ENCODE data around the gene ITGB7. TPM values are rescaled to one million over a fixed set of nuclear protein-coding genes. Genes with fewer than 3 reads are reported as not detected.

ITGB7 gene
- total and polyA plus RNA-seq, 2 of the 4 experiments (the other 2 are of a cell fraction) = 0.18 to 0.44 TPM

DNA sequence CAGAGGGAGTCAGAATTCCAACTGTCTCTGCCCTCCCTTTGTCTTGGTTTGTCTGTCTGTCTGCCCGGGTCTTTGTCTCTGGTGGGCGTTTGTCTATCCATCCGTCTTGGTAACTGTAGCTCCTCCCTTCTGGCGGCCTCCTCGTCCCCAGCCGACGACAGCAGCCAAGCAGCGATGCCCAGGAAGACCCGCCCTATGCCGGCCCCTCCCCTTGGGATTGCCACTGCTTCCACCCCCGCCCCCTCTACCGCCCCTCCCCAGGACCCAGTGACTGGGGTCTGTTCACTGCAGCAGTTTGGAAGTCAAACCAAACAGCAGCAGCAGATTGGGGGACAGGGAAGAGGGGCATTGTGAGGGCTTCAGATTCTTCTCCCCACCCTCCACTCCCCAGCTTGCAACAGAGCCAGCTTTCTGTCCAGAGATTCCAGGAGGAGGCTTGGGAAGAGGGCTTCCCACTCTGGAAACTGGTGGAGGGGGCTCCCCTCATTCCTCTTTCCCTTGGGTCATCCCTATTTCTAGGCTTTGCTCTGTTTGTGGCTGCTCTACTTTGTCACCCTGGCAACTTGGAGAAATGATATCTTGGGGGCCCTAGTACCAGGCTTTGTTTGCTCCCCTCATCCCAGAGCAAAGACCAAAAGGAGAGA, 27.3 kb upstream of the ITGB7 start:
- ChIA-PET CTCF (no interaction called here), POLR2A (ENCODE audit: unreplicated experiment) (no interaction called here)
- peak overlapping the region; percentile 20; the same call in 1 of the 2 replicates for H3K18ac ChIP-seq (ENCODE audit: low read depth, low read length)
- in situ Hi-C loops (cut with MboI; ENCODE audit: low sequenced_read_pairs) (no loop called here), intact Hi-C loops (cut with micrococcal nuclease) (no loop called here), dilution Hi-C loops (cut with HindIII; ENCODE audit: low sequenced_read_pairs, unreplicated experiment) (no loop called here)
- H3K9ac ChIP-seq (ENCODE audit: low read depth, low read length) = no peak overlapping the region
- H4K20me1 ChIP-seq (ENCODE audit: insufficient read depth, low read length) = no peaks in the 10 kb centered on the region
- no peak overlapping the region for H3K4me3 ChIP-seq (ENCODE audit: insufficient read depth, low read depth, low read length)
- peak overlapping the region; percentile 52 for H2BK120ac ChIP-seq (ENCODE audit: low read depth, low read length)
- no peak overlapping the region; the same call in 1 of the 2 replicates for H3K4me2 ChIP-seq (ENCODE audit: low read depth, low read length)
- peak overlapping the region; percentile 78 for H2AFZ ChIP-seq (replicated peaks; ENCODE audit: low read length, poor library complexity)
- H2BK15ac ChIP-seq (ENCODE audit: low read depth, low read length) = no peak overlapping the region
- peak overlapping the region; percentile 23; the same call in 1 of the 2 replicates for H2BK20ac ChIP-seq (ENCODE audit: low read depth, low read length)
- H3K9me1 ChIP-seq (ENCODE audit: insufficient read depth, low read length) = peaks cover 17% of the 10 kb centered on the region
- H3K27me3 ChIP-seq (ENCODE audit: control insufficient read depth, insufficient read depth, low read length) = peaks cover 24% of the 10 kb centered on the region
- H3K79me1 ChIP-seq (ENCODE audit: low read depth in 1 of 2, low read length in 2 of 2) = peaks cover 5 to 18% of the 10 kb centered on the region in 2 experiments; a peak in 2 of 4 replicates
- peak overlapping the region; percentile 63; the same call in 1 of the 2 replicates for H3K14ac ChIP-seq (replicated peaks; ENCODE audit: low read depth, low read length)
- no peak overlapping the region for H2AK5ac ChIP-seq (ENCODE audit: low read depth, low read length)
- TF ChIP-seq MAZ (IDR thresholded peaks at IDR 0.05; ENCODE audit: borderline replicate concordance, low read depth, low read length) (no peak), RFX5 (IDR thresholded peaks at IDR 0.05; ENCODE audit: low read depth, low read length) (no peak), CEBPB (IDR thresholded peaks at IDR 0.05; ENCODE audit: low read depth, low read length) (no peak), CHD1 (IDR thresholded peaks at IDR 0.05; ENCODE audit: low read depth, low read length) (no peak), RCOR1 (IDR thresholded peaks at IDR 0.05; ENCODE audit: insufficient replicate concordance, low read length) (no peak), MAFK (IDR thresholded peaks at IDR 0.05; ENCODE audit: low read depth, low read length) (no peak), RAD21 (IDR thresholded peaks at IDR 0.05; ENCODE audit: low read length) (no peak)
- TF ChIP-seq, protein P1, sequence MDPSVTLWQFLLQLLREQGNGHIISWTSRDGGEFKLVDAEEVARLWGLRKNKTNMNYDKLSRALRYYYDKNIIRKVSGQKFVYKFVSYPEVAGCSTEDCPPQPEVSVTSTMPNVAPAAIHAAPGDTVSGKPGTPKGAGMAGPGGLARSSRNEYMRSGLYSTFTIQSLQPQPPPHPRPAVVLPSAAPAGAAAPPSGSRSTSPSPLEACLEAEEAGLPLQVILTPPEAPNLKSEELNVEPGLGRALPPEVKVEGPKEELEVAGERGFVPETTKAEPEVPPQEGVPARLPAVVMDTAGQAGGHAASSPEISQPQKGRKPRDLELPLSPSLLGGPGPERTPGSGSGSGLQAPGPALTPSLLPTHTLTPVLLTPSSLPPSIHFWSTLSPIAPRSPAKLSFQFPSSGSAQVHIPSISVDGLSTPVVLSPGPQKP (IDR thresholded peaks at IDR 0.05; ENCODE audit: borderline replicate concordance, low read depth, low read length) = no peak
- no peaks in the 10 kb centered on the region for H3K36me3 ChIP-seq (ENCODE audit: control insufficient read depth, insufficient read depth, low read length)
- H2AK9ac ChIP-seq (replicated peaks; ENCODE audit: low read depth, low read length, poor library complexity) = peak overlapping the region; percentile 91
- no TSS peak for BruUV-seq (replicated peaks)
- no peak overlapping the region for H3K27ac ChIP-seq (ENCODE audit: insufficient read depth, low read length)
- H4K5ac ChIP-seq (ENCODE audit: low read depth, low read length) = peak overlapping the region; percentile 38; the same call in 1 of the 2 replicates
- ATAC-seq (ENCODE audit: low read depth) (no peak), DNase-seq (no peak)
- 0 out of 2 replicates have a peak overlapping the region, but pooled peaks have one; percentile 64 for H3K4ac ChIP-seq (ENCODE audit: low read depth, low read length)
- no peak overlapping the region for H2BK5ac ChIP-seq (ENCODE audit: low read depth, low read length, poor library complexity, severe bottlenecking)
- WGBS, 2 experiments (ENCODE audit: extremely low coverage in 2 of 2, insufficient read length in 1 of 2) = 18% methylated on average over 3 of the region's 12 CpGs; no CpG with 5 or more reads in 1 of the 2 experiments
- peak overlapping the region in 1 of 2 experiments; percentile 48; a peak in 1 of 4 replicates for H4K8ac ChIP-seq (ENCODE audit: low read depth in 2 of 2, low read length in 2 of 2)
- peaks cover 24% of the 10 kb centered on the region for H3K4me1 ChIP-seq (ENCODE audit: control insufficient read depth, insufficient read depth, low read length)
- H3K9me3 ChIP-seq (ENCODE audit: control insufficient read depth, insufficient read depth, low read length) = no peaks in the 10 kb centered on the region
- H4K91ac ChIP-seq (ENCODE audit: insufficient read depth, low read depth, low read length) = no peak overlapping the region
- H3K56ac ChIP-seq (ENCODE audit: extremely low read depth, insufficient read depth, low read length) = no peak overlapping the region
- peak overlapping the region; percentile 64 for H3K23ac ChIP-seq (ENCODE audit: low read depth, low read length)
